OCI-LY3 (cell line): ENCODE measurements around the gene IL33.

Experiments
- CTCF ChIP-seq: fragments of 200-600, 300-600 bp; sonication (generic); IDR thresholded peaks from 2 replicates; pipeline ENCODE4 v1.5.1; 2014; ENCODE audit warnings: antibody characterized with exemption, low read length, low read depth
- EZH2phosphoT487 ChIP-seq: fragments of 200-600 bp; shearing (Covaris generic); IDR thresholded peaks from 2 replicates; pipeline ENCODE4 v1.6.1; 2018; ENCODE audit warnings: antibody characterized with exemption, mixed run types, low read depth

GRCh38 chr9:6216951-6217350, 1.3 kb downstream of the IL33 start:
- no peak for TF ChIP-seq CTCF
- TF ChIP-seq EZH2phosphoT487, result no peak
